HG03135 (cell line): ENCODE data around the gene NOC3L.
"Not testable (repeated sequence)": the region's sequence is repeated elsewhere in the genome, so short reads cannot be mapped to it uniquely, and the experiment has no call there.

Experiments
- ATAC-seq: cut with Tn5 transposase; IDR thresholded peaks from one replicate; pipeline ENCODE4 v1.9.1; 2021; ENCODE audit warnings: mild to moderate bottlenecking, moderate library complexity; ENCODE audit not compliant: unreplicated experiment

The NOC3L gene

GRCh38 chr10:94362360-94363250 is at the start of gene NOC3L:
Gene NOC3L, minus strand, starts transcription at chr10:94362939. Its CDS starts 101 bp downstream, at chr10:94362838.
- peak; percentile 100 for ATAC-seq

- no peak for ATAC-seq
Observed at GRCh38 chr10:94412449-94412848, 49.7 kb upstream of the NOC3L start.

- ATAC-seq, result no peak
Observed at GRCh38 chr10:94411304-94411703, 48.6 kb upstream of the NOC3L start.

GRCh38 chr10:94409021-94409657 is 46.4 kb upstream of the NOC3L start:
- no peak for ATAC-seq

GRCh38 chr10:94407668-94408067 is 44.9 kb upstream of the NOC3L start:
- ATAC-seq, result no peak

- no peak for ATAC-seq
Observed at GRCh38 chr10:94405406-94405805, 42.7 kb upstream of the NOC3L start.

- peak; percentile 68 for ATAC-seq
Observed at GRCh38 chr10:94403380-94404213, 40.9 kb upstream of the NOC3L start.

- peak; percentile 30 for ATAC-seq
Observed at GRCh38 chr10:94402843-94403379, 40.2 kb upstream of the NOC3L start.

- peak; percentile 59 for ATAC-seq
Observed at GRCh38 chr10:94402204-94402842, 39.6 kb upstream of the NOC3L start, which contains the start of gene TBC1D12. Gene TBC1D12, plus strand, starts transcription at chr10:94402541. Its CDS starts 73 bp downstream, at chr10:94402614.

GRCh38 chr10:94398762-94399161 is 36.0 kb upstream of the NOC3L start:
- no peak for ATAC-seq

- no peak for ATAC-seq
Observed at GRCh38 chr10:94397549-94398370, 35.0 kb upstream of the NOC3L start.

- not testable (repeated sequence) for ATAC-seq
Observed at GRCh38 chr10:94392117-94392516, 29.4 kb upstream of the NOC3L start.

GRCh38 chr10:94385733-94386132 is 23.0 kb upstream of the NOC3L start:
- ATAC-seq, result not testable (repeated sequence)

GRCh38 chr10:94383530-94383929 is 20.8 kb upstream of the NOC3L start:
- no peak for ATAC-seq

GRCh38 chr10:94376865-94377264 is 14.1 kb upstream of the NOC3L start:
- no peak for ATAC-seq

- no peak for ATAC-seq
Observed at GRCh38 chr10:94375374-94375773, 12.6 kb upstream of the NOC3L start.

GRCh38 chr10:94370501-94370900 is 7.8 kb upstream of the NOC3L start:
- ATAC-seq, result no peak

- no peak for ATAC-seq
Observed at GRCh38 chr10:94366382-94366781, 3.6 kb upstream of the NOC3L start.

GRCh38 chr10:94364482-94364881 is 1.7 kb upstream of the NOC3L start:
- no peak for ATAC-seq

- ATAC-seq, result peak; percentile 18
Observed at GRCh38 chr10:94363251-94363565, 469 bp upstream of the NOC3L start.
